Testis (tissue), 2 donors: Measurements from ENCODE around the gene ERC2.

ENCODE experiments used
- POLR2A ChIP-seq: fragments of 450-650 bp; IDR thresholded peaks from one replicate; pipeline ENCODE4 v1.6.1; 2017; ENCODE audit warnings: antibody characterized with exemption, mild to moderate bottlenecking, moderate library complexity
- TF ChIP-seq, protein P1 (sequence below), 3 experiments: fragments of 450-650 bp in 2 of 3; fragments of 200-600 bp in 1 of 3; sonication (generic) in 1 of 3; IDR thresholded peaks; one replicate each; pipeline ENCODE4 v1.5.1; 2016 to 2019; ENCODE audit warnings: antibody characterized with exemption in 3 of 3, mild to moderate bottlenecking in 2 of 3, moderate library complexity in 1 of 3

DNA sequence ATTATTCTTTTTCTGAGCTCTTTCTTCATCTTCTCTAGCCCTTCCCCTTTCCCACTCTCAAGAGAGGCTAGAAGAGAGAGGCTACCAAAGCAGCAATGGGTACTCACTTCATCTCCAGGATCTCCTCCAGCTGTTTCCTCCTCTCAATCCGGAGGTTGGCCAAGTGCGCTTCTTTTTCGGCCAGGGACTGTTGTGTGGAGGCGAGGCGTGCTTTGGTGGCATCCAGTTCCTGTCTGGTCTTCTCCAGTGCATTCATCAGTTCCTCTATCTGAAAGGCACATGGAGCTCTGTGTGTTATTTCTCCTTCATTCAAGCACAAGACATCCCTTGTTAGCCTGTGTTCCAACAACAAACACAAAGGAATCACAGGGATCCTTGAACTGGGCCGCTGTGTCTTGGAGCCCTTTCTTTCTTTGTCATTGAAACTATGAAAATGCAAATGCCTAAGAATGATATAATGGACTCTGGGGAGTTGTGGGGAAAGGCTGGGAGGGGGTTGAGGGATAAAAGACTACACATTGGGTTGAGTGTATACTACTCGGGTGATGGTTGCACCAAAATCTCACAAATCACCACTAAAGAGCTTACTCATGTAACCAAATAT, 579.9 kb downstream of the ERC2 start:
- TF ChIP-seq, protein P1, sequence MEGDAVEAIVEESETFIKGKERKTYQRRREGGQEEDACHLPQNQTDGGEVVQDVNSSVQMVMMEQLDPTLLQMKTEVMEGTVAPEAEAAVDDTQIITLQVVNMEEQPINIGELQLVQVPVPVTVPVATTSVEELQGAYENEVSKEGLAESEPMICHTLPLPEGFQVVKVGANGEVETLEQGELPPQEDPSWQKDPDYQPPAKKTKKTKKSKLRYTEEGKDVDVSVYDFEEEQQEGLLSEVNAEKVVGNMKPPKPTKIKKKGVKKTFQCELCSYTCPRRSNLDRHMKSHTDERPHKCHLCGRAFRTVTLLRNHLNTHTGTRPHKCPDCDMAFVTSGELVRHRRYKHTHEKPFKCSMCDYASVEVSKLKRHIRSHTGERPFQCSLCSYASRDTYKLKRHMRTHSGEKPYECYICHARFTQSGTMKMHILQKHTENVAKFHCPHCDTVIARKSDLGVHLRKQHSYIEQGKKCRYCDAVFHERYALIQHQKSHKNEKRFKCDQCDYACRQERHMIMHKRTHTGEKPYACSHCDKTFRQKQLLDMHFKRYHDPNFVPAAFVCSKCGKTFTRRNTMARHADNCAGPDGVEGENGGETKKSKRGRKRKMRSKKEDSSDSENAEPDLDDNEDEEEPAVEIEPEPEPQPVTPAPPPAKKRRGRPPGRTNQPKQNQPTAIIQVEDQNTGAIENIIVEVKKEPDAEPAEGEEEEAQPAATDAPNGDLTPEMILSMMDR (IDR thresholded peaks at IDR 0.05), result no peak
- no peak for TF ChIP-seq POLR2A
